ENCODE results near the gene HS3ST5. TPM values are rescaled to one million over a fixed set of nuclear protein-coding genes. Genes with fewer than 3 reads are reported as not detected.

Gene HS3ST5
- total RNA-seq, 1 donor from 2014 or later: 0.12 TPM

GRCh38 chr6:114068771-114069170, 274.1 kb downstream of the HS3ST5 start:
- H3K27ac ChIP-seq: no peak overlapping the region
- H3K36me3 ChIP-seq: no peaks in the 10 kb centered on the region
- ATAC-seq (no peak), DNase-seq (no peak)
- H3K4me3 ChIP-seq: no peak overlapping the region
- TF ChIP-seq, protein P1, sequence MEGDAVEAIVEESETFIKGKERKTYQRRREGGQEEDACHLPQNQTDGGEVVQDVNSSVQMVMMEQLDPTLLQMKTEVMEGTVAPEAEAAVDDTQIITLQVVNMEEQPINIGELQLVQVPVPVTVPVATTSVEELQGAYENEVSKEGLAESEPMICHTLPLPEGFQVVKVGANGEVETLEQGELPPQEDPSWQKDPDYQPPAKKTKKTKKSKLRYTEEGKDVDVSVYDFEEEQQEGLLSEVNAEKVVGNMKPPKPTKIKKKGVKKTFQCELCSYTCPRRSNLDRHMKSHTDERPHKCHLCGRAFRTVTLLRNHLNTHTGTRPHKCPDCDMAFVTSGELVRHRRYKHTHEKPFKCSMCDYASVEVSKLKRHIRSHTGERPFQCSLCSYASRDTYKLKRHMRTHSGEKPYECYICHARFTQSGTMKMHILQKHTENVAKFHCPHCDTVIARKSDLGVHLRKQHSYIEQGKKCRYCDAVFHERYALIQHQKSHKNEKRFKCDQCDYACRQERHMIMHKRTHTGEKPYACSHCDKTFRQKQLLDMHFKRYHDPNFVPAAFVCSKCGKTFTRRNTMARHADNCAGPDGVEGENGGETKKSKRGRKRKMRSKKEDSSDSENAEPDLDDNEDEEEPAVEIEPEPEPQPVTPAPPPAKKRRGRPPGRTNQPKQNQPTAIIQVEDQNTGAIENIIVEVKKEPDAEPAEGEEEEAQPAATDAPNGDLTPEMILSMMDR (IDR thresholded peaks at IDR 0.05): no peak
- intact Hi-C loops (cut with DNase I): no loop called here
- no peaks in the 10 kb centered on the region for H3K4me1 ChIP-seq
- no peaks in the 10 kb centered on the region for H3K27me3 ChIP-seq (ENCODE audit: low read depth)
- no peaks in the 10 kb centered on the region for H3K9me3 ChIP-seq

GRCh38 chr6:114068116-114068515, 274.7 kb downstream of the HS3ST5 start:
- no peaks in the 10 kb centered on the region for H3K4me1 ChIP-seq
- intact Hi-C loops (cut with DNase I): no loop called here
- H3K4me3 ChIP-seq: no peak overlapping the region
- no peaks in the 10 kb centered on the region for H3K36me3 ChIP-seq
- no peak overlapping the region for H3K27ac ChIP-seq
- no peaks in the 10 kb centered on the region for H3K9me3 ChIP-seq
- ATAC-seq (no peak), DNase-seq (no peak)
- TF ChIP-seq, protein P1 (IDR thresholded peaks at IDR 0.05): no peak
- H3K27me3 ChIP-seq (ENCODE audit: low read depth): no peaks in the 10 kb centered on the region

DNA sequence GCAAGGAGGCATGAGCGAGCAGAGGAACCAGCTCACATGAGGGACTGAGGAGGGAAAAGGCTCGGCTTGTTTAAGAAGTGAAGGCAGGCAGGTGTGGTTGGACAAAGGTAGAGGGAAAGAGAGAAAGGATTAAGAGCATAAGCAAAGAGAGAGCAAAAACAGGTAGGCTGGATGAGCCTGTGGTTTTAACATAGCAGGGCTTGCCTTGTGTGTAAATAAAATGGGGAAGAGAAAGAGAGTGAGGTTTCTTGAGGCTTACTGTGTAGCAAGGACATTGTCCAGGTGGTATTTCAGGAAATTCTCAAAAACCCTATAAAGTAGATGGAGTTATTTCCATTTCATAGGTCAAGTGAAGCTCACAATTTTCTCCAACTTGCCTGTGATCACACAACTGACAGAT, 278.0 kb downstream of the HS3ST5 start:
- TF ChIP-seq, protein P1 (IDR thresholded peaks at IDR 0.05): no peak
- DNase-seq (no peak), ATAC-seq (no peak)
- H3K4me3 ChIP-seq: no peak overlapping the region
- H3K9me3 ChIP-seq: no peaks in the 10 kb centered on the region
- H3K27me3 ChIP-seq (ENCODE audit: low read depth): no peaks in the 10 kb centered on the region
- H3K36me3 ChIP-seq: no peaks in the 10 kb centered on the region
- H3K27ac ChIP-seq: no peak overlapping the region
- intact Hi-C loops (cut with DNase I): no loop called here
- H3K4me1 ChIP-seq: no peaks in the 10 kb centered on the region

DNA sequence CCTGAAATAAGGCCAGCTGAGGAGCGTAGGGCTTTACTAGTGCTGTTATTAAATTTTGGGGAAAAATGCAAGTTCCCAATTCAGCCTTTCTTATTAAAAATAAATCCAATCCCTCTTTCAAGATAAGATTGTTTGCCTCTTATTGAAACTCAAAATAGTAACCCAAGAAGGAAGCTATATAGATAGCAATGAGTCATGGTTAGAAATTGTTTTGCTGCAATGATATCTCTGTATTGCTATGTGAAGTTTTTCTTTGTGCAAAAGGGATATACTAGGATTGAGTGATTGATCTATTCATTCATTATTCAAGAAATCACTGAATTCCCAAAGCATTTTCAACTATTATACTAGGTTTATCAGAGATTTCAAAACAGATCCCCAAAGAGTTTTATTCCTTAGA, 278.9 kb downstream of the HS3ST5 start:
- Histone ChIP-seq H3K4me3 (no peak overlapping the region), H3K9me3 (no peaks in the 10 kb centered on the region), H3K4me1 (no peaks in the 10 kb centered on the region), H3K27ac (no peak overlapping the region), H3K36me3 (no peaks in the 10 kb centered on the region), H3K27me3 (ENCODE audit: low read depth) (no peaks in the 10 kb centered on the region)
- ATAC-seq: no peak
- no peak for DNase-seq
- intact Hi-C loops (cut with DNase I): no loop called here
- TF ChIP-seq, protein P1 (IDR thresholded peaks at IDR 0.05): no peak

GRCh38 chr6:114062199-114062598, 280.6 kb downstream of the HS3ST5 start:
- Histone ChIP-seq H3K27ac (no peak overlapping the region), H3K4me3 (no peak overlapping the region), H3K36me3 (no peaks in the 10 kb centered on the region), H3K4me1 (no peaks in the 10 kb centered on the region), H3K27me3 (ENCODE audit: low read depth) (no peaks in the 10 kb centered on the region), H3K9me3 (no peaks in the 10 kb centered on the region)
- DNase-seq (no peak), ATAC-seq (no peak)
- intact Hi-C loops (cut with DNase I): no loop called here
- TF ChIP-seq, protein P1 (IDR thresholded peaks at IDR 0.05): no peak

GRCh38 chr6:114061741-114062140, 281.1 kb downstream of the HS3ST5 start:
- TF ChIP-seq, protein P1 (IDR thresholded peaks at IDR 0.05): no peak
- H3K4me1 ChIP-seq: no peaks in the 10 kb centered on the region
- intact Hi-C loops (cut with DNase I): no loop called here
- no peak overlapping the region for H3K27ac ChIP-seq
- no peaks in the 10 kb centered on the region for H3K27me3 ChIP-seq (ENCODE audit: low read depth)
- no peak overlapping the region for H3K4me3 ChIP-seq
- H3K9me3 ChIP-seq: no peaks in the 10 kb centered on the region
- DNase-seq (no peak), ATAC-seq (no peak)
- no peaks in the 10 kb centered on the region for H3K36me3 ChIP-seq
